Cardiac atrium fibroblast (primary cell): Measurements from ENCODE around the gene CRACR2B. TPM values are rescaled to one million over a fixed set of nuclear protein-coding genes. Genes with fewer than 3 reads are reported as not detected.

Experiments
- total RNA-seq: library from RNA; depleted of rRNA; stranded (reverse); fragments of >200 nt; gene quantifications from 2 replicates; pipeline ENCODE4 v1.2.3, GENCODE V29; 2015

Gene CRACR2B
- 0.32 and 0.72 TPM in 2 replicates for total RNA-seq

GRCh38 chr11:827897-828192, at the start of gene CRACR2B:
TSS of gene CRACR2B (plus strand) at chr11:827919. CDS start at chr11:828608, 689 bp downstream.

GRCh38 chr11:789943-790342, 37.8 kb upstream of the CRACR2B start, which contains the start of gene CEND1:
TSS of gene CEND1 (minus strand) at chr11:790090. CDS start at chr11:788576, 1,514 bp downstream.

DNA sequence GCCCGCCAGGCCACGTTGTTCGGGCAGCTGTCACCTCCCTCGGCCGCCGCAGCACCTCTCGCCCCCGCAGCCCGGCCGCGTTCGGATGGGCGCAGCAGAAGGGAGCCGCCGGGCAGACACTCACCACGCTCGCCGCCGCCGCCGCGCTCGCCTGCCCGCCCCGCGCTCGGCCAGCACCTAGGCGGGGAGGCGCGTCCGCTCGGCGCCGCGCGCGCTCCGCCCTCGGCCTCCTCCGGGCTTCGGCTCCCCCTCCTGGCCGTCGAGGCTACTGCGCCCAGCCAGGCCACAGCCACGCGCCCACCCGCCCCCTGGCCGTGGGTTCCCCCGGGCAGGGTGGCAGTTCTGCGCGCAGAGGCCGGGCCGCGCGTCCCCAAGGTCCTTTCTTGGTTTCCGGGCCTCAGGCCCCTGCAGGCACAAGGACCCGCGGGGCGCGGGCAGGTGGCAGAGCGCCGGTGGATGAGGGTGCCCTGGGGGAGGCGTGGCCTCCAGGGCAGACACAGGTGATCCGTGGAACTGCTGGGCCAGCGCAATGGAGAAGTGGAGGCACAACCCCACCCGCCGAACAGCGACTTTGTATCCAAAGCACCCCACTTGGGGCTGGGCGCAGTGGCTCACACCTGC, 29.5 kb upstream of the CRACR2B start, which contains the start of gene SLC25A22:
Gene SLC25A22, minus strand, starts transcription at position 189 of the 621 bp plus-strand sequence. CDS start 3,275 bp downstream, outside the sequence.

DNA sequence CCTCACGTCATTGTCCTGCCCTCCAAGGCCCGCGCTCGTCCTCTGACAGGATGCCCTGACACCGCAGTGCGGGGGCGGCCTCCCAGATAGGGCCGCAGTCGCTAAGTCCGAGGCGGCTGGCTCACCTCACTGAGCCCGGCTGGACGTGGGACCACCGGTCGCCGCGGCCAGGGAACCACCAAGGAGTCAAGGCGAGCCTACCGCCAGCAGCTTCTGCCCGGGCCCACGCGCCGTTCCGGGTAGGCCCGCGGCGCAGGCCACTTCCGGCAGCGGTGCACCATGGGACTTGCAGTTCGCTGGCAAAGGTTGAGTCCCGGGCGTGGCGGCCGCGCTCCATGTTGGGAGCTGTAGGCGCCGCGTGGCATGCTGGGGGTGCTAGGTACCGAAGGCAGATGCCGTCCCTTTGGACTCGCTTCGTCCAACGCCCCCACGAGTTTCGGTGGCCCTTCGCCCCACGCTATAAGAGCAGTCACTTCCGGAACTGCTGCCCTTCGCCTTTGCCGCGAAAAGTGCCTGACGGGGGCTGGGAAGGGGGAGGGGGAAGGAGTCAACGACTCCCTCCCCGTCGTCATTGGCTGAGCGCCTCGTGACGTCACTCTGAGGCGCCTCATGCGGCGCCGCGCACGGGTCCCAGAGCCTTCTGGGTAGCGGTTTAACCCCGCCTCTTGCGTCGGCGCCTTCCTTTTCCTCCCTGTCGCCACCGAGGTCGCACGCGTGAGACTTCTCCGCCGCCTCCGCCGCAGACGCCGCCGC, 18.3 kb upstream of the CRACR2B start, which contains the start of gene RPLP2:
Gene RPLP2, plus strand, starts transcription at position 681 of the 753 bp plus-strand sequence. CDS start 268 bp downstream, outside the sequence.

DNA sequence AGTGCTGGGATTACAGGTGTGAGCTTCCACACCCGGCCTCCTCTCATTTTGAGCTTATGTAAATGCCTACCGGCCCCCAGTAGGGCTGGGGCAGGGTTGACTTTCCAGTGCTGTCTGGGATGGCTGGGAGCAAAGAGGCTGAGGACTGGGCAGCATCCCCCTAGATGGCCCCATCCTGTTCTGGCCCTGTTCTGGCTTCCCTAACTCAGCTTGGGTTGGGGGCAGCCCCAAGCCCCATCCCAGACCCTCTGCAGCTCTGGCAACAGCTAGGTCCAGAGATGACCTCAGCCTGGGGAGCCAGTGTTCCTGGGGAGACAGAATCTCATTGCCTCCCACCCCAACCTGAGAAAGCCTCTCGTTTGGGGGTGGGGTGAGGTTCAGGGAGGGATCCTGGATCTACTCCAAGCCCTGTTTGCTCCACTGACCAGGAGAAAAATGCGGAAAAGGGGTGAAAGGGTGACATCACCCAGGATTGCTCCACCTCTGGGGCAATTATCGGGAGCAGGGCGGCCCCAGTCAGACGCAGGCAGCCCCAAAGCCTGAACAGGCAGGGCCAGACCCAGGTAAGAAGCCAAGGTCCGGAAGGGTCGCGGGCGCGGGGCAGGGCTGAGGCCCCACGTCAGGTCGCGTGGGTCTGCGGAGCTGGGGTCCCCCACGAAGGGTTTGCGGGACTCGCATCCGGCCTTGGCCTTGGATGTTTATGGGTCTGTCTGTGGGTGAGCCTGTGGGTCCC, 9.2 kb upstream of the CRACR2B start, which contains the start of gene PNPLA2:
Gene PNPLA2, plus strand, starts transcription at position 519 of the 733 bp plus-strand sequence. CDS start 805 bp downstream, outside the sequence.

DNA sequence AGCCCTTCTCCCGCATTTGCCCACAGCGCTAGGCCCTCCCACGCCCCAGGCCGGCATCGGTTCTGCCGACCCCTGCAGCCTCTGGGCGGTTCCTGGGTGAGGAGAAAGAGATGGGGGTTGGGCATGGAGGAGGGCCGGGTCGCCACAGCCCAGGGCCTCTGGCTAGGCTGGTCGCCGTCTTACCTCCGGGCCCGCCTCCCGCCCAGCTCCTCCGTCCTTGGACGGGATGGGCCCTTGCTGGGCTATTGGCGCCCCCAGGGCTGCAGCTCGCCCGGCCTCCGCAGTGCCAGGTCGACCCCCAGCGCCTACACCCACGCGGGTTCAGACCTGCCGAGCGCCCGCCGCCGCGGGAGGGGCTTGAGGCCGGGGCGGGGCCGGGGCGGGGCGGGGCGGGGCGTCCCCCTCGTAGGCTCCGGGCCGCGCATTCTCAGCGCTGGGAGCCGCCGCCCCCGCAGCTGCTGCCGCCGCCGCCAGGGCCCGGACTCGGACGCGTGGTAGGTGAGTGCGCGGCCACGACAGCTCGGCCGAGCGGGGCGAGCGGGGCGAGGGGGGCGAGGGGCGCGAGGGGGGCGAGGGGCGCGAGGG, 4.9 kb downstream of the CRACR2B start, which contains the start of gene CD151:
Gene CD151, plus strand, starts transcription at position 424 of the 585 bp plus-strand sequence. CDS start 3,118 bp downstream, outside the sequence.

DNA sequence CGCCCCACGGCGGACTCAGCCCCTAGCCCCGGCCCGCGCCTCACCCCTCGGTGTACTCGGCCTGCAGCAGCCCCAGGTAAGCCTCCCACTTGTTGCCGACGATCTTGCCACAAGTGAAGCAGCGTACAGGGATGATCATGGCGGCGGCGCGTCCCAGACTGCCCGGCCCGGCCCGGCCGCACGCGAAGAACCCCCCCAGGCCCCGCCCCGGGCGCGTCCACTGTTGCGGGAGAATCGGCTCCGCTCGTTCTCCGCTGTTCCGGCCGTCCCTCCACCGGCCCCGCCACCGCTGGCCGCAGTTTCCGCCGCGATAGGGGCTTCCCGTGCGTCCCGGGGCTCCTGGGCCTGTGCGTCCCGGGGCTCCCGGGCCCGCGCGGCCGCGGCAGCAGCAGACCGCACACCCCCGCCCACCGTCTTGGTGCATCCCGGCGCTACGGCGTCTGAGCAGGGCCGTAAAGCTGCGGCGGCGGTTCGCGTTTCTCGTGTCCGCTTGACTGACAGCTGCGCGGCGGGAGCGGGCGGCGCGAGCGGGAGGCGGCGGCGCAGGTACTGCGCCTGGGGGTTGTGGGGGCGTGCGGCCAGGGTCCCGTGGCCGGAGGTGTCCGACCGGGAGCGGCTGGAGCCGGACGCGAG, 14.8 kb downstream of the CRACR2B start, which contains the start of the genes POLR2L and TSPAN4:
Gene POLR2L, minus strand, starts transcription at position 160 of the 633 bp plus-strand sequence. Its CDS starts 21 bp downstream, at position 139.
Gene TSPAN4, plus strand, starts transcription at position 483 of the 633 bp plus-strand sequence. CDS start 7,453 bp downstream, outside the sequence.

Other genes starting within 250 kb of the CRACR2B start
- gene IRF7, start 212.0 kb upstream of the CRACR2B start, total RNA-seq: 20.4 and 34.1 TPM in 2 replicates
- gene CDHR5, start 203.0 kb upstream of the CRACR2B start, total RNA-seq: not detected in 2 replicates
- not detected in 2 replicates for gene SCT, start 200.7 kb upstream of the CRACR2B start, total RNA-seq
- not detected in 2 replicates for gene DRD4, start 190.7 kb upstream of the CRACR2B start, total RNA-seq
- gene DEAF1, start 132.7 kb upstream of the CRACR2B start, total RNA-seq: 25.1 and 28.2 TPM in 2 replicates
- 16.6 and 29.0 TPM in 2 replicates for gene TMEM80, start 132.1 kb upstream of the CRACR2B start, total RNA-seq
- 11.7 and 14.1 TPM in 2 replicates for gene EPS8L2, start 121.7 kb upstream of the CRACR2B start, total RNA-seq
- 167 and 182 TPM in 2 replicates for gene TALDO1, start 80.5 kb upstream of the CRACR2B start, total RNA-seq
- gene GATD1, start 50.4 kb upstream of the CRACR2B start, total RNA-seq: 39.0 and 42.3 TPM in 2 replicates
- 0.97 and 2.2 TPM in 2 replicates for gene CEND1, start 37.8 kb upstream of the CRACR2B start, total RNA-seq
- 26.9 and 46.8 TPM in 2 replicates for gene SLC25A22, start 29.6 kb upstream of the CRACR2B start, total RNA-seq
- 5.2 and 7.2 TPM in 2 replicates for gene PIDD1, start 22.7 kb upstream of the CRACR2B start, total RNA-seq
- gene RPLP2, start 18.0 kb upstream of the CRACR2B start, total RNA-seq: 498 and 553 TPM in 2 replicates
- 27.1 and 29.4 TPM in 2 replicates for gene PNPLA2, start 9.0 kb upstream of the CRACR2B start, total RNA-seq
- gene CD151, start 5.0 kb downstream of the CRACR2B start, total RNA-seq: 654 and 667 TPM in 2 replicates
- 209 and 229 TPM in 2 replicates for gene POLR2L, start 14.6 kb downstream of the CRACR2B start, total RNA-seq
- gene TSPAN4, start 14.9 kb downstream of the CRACR2B start, total RNA-seq: 281 and 292 TPM in 2 replicates
- 93.6 and 228 TPM in 2 replicates for gene CHID1, start 82.9 kb downstream of the CRACR2B start, total RNA-seq
- gene AP2A2, start 98.0 kb downstream of the CRACR2B start, total RNA-seq: 49.2 and 63.0 TPM in 2 replicates
- gene MUC6, start 208.8 kb downstream of the CRACR2B start, total RNA-seq: not detected in 2 replicates
- not detected in 2 replicates for gene MUC2, start 247.0 kb downstream of the CRACR2B start, total RNA-seq